NCI-H187 (cell line): ENCODE results near the gene CCDC81.
"Not testable (repeated sequence)": the region's sequence is repeated elsewhere in the genome, so short reads cannot be mapped to it uniquely, and the experiment has no call there.

ENCODE experiments used
- DNase-seq, 2 experiments: peaks; one replicate each; lab custom pipeline; 2025; lab: John Stamatoyannopoulos, UW

The CCDC81 gene

DNA sequence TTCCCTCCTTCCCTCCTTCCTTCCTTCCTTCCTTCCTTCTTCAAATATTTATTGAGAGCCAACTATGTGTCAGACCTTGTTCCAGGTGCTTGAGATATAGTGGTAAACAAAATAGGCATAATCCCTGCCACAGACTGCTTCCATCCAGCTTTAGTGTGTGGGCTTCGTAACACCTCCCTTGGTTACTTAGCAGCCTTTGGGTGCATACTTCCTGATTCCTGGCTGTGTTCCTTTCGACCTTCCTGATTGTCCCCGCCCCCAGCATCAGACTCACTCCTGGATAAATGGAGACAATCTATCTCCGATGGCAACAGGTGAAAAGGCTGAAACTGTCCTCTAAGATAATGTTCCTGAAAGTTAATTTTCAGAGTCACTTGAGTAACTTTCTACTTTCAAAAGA is 13.5 kb downstream of the CCDC81 start:
- DNase-seq, result no peak

GRCh38 chr11:86390487-86390886 is 15.8 kb downstream of the CCDC81 start:
- no peak for DNase-seq

DNA sequence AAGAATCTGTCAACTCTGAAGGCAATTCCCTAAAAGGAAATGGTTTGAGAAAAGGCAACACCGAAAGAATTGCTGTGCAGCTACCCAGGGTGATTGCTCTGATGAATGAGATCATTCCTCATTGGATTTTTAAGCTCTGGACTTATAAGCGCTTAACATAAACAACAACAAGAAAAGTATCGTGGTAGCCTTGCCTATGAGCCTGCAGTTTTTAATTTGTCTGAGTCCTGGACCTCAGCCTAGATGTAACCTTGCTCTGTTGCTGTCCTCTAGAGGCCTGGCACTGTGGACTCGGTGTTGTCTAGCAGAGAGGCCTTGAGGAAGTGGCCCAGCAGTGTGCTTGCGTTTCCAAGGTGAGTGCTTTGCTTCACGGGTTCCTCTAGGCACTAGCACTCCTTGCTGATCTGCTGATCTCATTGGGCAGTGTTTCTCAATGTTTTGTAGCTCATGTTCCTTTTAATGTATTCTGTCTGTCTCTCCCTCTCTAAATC is 20.4 kb downstream of the CCDC81 start:
- DNase-seq, result no peak

DNA sequence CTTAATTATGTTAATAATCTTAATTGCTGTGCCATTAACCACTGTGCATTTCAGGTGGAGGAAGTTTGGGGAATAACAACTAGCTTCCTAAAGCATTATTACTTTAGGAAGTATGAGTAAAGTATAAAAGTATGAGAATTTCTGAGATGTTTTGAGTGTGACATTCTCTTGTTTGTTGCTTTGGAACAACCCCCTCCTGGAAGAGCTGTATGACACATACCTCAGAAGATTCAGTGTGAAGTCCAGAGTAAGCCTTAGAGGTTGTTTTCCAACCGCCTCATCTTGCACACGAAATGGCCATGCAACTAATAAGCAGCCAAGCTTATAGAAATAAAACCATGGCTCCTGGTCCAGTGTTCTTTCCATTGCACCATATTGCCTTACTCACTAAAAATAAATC is 21.7 kb downstream of the CCDC81 start:
- DNase-seq, result no peak

DNA sequence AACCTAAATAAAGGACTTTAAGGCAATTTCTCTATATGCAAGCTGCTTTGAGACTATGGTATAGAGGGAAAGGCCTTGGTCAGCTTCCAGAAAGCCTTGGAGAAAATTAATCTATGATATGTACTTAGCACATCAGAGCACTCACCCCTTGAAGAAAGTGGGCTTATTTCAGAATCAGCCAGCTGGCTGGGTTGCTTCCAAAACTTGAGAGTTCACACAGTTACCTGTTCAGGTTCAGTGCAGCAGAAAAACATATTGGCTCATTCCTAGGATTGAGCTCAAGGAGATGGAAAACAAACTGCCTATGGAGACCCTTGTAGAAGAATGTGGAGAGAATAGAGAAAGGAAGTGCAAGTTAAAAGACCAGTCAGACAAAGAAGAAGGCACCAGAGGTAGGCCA is 22.7 kb downstream of the CCDC81 start:
- no peak for DNase-seq

DNA sequence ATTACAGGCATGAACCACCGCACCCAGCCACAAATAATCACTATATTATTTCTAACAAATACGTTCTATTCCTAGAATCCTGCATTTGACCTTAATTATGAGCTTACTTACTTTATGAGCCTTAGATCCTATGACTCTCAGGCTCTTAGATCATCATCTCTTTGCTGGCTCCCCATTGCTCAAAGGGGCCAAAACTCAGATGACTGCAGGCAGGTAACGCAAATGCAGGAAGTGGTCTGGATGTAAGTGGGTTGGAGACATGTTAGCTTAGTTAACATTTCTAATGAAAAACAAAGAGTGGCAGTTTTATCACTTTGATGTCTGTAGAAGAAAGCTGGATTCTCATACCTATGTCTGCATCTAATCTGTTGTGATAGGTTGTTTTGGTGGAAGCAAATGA is 23.4 kb downstream of the CCDC81 start:
- no peak for DNase-seq

- DNase-seq, result no peak
Measured at GRCh38 chr11:86403458-86403857, 28.8 kb downstream of the CCDC81 start.

- DNase-seq, result no peak
Measured at GRCh38 chr11:86408845-86409244, 34.2 kb downstream of the CCDC81 start.

- no peak for DNase-seq
Measured at GRCh38 chr11:86414032-86414431, 39.3 kb downstream of the CCDC81 start.

DNA sequence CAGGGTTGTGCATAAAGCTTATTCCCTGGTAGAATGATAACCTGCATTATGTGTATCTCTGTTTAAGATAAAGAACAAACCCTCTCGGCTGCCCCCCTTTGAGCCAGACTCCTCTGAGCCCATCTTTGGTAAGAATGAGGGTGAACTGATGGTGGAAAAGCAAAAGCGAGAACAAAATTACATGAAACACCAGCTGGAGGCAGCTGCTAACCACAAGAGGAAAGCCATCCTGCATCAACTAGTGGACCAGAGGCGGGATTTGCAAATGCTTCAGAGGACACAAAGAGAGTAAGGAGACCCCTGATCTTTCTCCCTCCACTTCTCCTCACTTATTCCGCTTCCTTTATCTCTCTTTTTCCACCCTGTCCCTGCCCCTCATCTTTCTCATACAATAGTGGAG is 40.3 kb downstream of the CCDC81 start:
- no peak for DNase-seq

DNA sequence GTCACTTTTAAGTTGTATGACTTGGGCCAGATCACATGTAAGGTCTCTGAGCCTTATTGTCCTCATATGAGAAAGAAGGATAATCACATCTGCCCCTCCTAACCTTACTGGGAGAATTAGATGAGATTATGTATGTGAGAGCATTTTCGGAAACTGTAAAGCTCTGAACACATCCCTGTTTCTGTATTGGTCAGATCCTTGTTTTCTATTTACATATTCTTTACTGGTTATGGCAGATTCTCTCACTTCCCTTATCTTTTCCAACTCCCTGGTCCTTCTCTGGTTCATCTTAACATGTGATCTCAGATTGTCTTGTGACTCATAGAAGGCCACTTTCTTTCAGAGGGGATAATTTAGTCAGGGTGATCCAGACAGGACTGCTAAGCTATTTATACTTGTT is 41.8 kb downstream of the CCDC81 start:
- DNase-seq, result no peak

- DNase-seq, result not testable (repeated sequence)
Measured at GRCh38 chr11:86416951-86417350, 42.3 kb downstream of the CCDC81 start.

DNA sequence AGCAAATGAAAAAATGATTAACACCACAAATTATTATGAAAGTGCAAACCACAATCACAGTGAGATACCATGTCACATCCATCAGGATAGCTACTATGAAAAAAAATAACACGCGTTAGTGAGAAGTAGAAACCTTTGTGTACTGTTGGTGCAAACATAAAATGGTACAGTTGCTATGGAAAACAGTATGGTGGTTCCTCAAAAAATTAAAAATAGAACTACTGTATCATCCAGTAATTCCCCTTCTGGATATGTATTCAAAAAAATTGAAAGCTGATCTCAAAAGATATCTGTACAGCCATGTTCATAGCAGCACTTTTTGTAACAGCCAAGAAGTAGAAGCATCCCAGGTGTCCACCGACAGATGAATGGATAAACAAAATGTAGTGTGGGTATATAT is 43.4 kb downstream of the CCDC81 start:
- DNase-seq, result no peak

DNA sequence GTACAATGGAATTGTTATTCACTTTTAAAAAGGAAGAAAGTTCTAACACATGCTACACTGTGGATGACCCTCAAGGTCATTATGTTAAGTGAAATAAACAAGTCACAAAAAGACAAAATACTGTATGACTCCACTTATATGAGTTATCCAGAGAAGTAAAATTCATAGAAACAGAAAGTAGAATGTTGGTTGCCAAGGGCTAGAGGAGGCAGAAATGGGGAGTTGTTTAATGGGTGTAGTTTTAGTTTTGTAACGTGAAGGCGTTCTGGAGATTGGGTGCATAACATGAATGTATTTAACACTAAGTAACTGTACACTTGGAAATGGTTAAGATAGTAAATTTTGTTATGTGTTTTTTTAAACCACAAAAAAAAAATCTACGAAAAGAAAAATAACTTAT is 43.8 kb downstream of the CCDC81 start:
- DNase-seq, result no peak

DNA sequence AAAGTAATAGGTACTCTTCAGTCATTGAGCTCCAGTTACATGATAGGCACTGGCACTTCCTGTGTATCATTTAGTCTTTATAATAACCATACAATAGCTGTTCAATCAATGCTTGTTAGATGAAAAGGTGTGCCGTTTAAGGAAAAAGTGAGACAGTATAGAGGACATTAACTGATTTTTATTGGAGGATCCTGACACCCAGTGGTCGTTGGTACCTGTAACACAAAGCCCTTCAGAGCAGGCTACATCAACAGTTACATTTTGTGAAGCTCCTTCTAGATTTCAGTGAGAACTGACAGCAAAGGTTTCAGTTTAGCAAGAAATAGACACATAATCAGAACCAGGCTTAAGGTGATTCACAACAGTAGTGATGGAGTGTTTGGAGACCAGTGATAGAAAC is 44.2 kb downstream of the CCDC81 start:
- DNase-seq, result no peak

GRCh38 chr11:86421946-86422345 is 47.3 kb downstream of the CCDC81 start:
- no peak for DNase-seq

DNA sequence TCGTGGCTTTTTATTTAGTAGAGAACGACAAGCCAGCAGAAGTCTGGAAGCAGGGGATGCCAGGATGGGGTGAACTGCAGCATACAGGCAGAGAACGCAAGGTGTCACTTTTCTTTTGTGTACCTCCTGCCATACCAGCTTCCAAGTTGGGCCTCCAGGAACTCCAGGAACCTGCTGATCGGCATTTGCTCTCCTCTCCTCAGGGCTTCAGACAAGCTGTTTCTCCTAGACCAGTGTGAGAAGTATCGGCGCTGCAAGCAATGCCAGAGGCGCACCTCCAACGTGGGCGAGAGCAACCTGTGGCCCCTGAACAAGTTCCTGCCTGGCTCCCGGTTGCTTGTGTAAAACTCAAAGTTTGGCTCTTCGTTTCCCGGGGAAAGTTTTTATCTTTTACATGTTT is 47.7 kb downstream of the CCDC81 start:
- DNase-seq, result no peak

- DNase-seq, result not testable (repeated sequence)
Measured at GRCh38 chr11:86423488-86423887, 48.8 kb downstream of the CCDC81 start.

DNA sequence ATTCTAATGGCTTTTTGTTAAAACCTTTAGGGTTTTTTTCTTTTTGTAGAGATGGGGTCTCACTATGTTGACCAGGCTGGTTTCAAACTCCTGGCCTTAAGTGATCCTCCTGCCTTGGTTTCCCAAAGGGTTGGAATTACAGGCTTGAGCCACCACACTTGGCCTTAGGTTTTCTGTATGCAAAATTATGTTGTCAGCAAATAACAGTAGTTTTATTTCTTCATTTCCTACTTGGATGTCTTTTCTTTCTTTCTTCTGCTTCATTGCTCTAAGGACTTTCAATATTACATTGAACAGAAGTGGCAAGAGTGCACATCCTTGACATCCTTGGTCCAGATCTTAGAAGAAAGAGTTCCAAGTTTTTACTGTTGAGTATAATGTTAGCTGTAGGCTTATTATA is 52.8 kb downstream of the CCDC81 start:
- no peak for DNase-seq

DNA sequence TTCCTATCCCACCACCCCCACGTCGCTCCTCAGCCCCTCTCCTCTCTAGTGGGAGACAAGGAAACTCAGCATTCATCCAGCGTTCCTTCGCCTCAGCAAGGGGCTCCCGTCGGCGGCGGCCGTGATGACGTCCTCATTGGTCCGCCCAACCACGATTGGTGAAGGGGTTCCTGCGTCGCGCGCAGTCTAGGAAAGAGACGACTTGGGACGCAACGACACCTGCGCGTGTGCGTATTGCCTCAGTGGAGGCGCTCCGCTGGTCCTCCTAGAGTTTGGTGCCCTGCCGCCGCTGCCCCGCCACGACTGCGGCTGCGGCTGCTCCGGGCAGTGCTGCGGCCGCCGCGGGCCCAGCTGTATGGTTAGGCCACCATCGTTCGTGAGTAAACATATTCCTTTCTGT is 56.6 kb downstream of the CCDC81 start:
- no peak for DNase-seq

- not testable (repeated sequence) for DNase-seq
Measured at GRCh38 chr11:86433361-86434095, 58.8 kb downstream of the CCDC81 start.

DNA sequence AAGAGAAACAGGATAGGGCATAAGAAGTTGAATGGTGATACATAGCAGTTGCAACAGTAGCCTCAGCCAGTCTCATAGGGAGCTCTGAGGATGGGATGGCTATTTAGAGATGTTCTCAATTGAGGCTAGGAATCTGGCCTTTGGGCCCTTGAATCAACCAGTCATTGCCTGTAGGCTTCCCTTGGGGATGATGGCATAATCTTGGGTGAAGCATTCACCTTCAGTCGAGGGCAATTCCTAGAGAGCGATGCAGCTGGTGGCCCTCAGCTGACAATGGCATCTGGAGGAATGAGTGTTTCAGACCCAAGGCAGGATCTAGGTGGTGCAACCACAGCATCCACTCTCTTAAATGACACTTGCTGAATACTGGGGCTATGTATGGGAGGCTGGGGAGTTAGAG is 61.0 kb downstream of the CCDC81 start:
- no peak for DNase-seq

- no peak for DNase-seq
Measured at GRCh38 chr11:86438685-86439084, 64.0 kb downstream of the CCDC81 start.

GRCh38 chr11:86440305-86440716 is 65.6 kb downstream of the CCDC81 start:
- DNase-seq, result no peak
